Smooth muscle cell (in vitro differentiated cells): ENCODE measurements around the gene FAM168B. TPM values are rescaled to one million over a fixed set of nuclear protein-coding genes. Genes with fewer than 3 reads are reported as not detected.
"Not testable (repeated sequence)": the region's sequence is repeated elsewhere in the genome, so short reads cannot be mapped to it uniquely, and the experiment has no call there.

Experiments used
- DNase-seq: peaks from one replicate; lab custom pipeline; 2025; ENCODE audit not compliant: unreplicated experiment; lab: John Stamatoyannopoulos, UW
- H2AFZ ChIP-seq: fragments of 200-600 bp; sonication (generic); 2 replicates; pipeline ENCODE4 v1.6.0; 2016; ENCODE audit warnings: antibody characterized with exemption, low read depth, mild to moderate bottlenecking
- H3F3A ChIP-seq: fragments of 200-600 bp; sonication (generic); 2 replicates; pipeline ENCODE4 v1.6.0; 2017; ENCODE audit warnings: antibody characterized with exemption, low read depth
- H3K27ac ChIP-seq: fragments of 200-600 bp; sonication (generic); 2 replicates; pipeline ENCODE4 v1.5.1; 2016; ENCODE audit warnings: low read depth, mild to moderate bottlenecking
- H3K27me3 ChIP-seq: fragments of 200-600 bp; sonication (generic); 2 replicates; pipeline ENCODE4 v1.6.1; 2016; ENCODE audit warnings: low read depth, mild to moderate bottlenecking
- H3K36me3 ChIP-seq: fragments of 200-600 bp; sonication (generic); 2 replicates; pipeline ENCODE4 v1.5.1; 2016; ENCODE audit warnings: low read depth
- H3K4me1 ChIP-seq: fragments of 200-600 bp; sonication (generic); 2 replicates; pipeline ENCODE4 v1.5.1; 2016; ENCODE audit warnings: low read depth
- H3K4me2 ChIP-seq: fragments of 200-600 bp; sonication (generic); 2 replicates; pipeline ENCODE4 v1.6.0; 2016; ENCODE audit warnings: mild to moderate bottlenecking
- H3K4me3 ChIP-seq: fragments of 200-600 bp; sonication (generic); 2 replicates; pipeline ENCODE4 v1.5.1; 2016; ENCODE audit warnings: mild to moderate bottlenecking
- H3K79me2 ChIP-seq: fragments of 200-600 bp; sonication (generic); 2 replicates; pipeline ENCODE4 v1.6.0; 2016; ENCODE audit warnings: low read depth, mild to moderate bottlenecking
- H3K9ac ChIP-seq: fragments of 200-600 bp; sonication (generic); 2 replicates; pipeline ENCODE4 v1.6.0; 2016; ENCODE audit warnings: low read depth
- H3K9me3 ChIP-seq: fragments of 200-600 bp; sonication (generic); replicated peaks from 2 replicates; pipeline ENCODE4 v1.5.1; 2016; ENCODE audit warnings: low read depth
- H4K20me1 ChIP-seq: fragments of 200-600 bp; sonication (generic); 2 replicates; pipeline ENCODE4 v1.6.0; 2016; ENCODE audit warnings: low read depth
- CTCF ChIP-seq: fragments of 200-600 bp; sonication (generic); IDR thresholded peaks from 2 replicates; pipeline ENCODE4 v1.5.1; 2017; ENCODE audit warnings: borderline replicate concordance, mild to moderate bottlenecking, antibody characterized with exemption; ENCODE audit not compliant: insufficient read depth, poor library complexity, severe bottlenecking
- WGBS: methylation state at CpG from one replicate; pipeline ENCODE4 v1.1.7; 2016; ENCODE audit warnings: low lambda C conversion rate; 5-methylcytosine and 5-hydroxymethylcytosine counted together
- polyA plus RNA-seq: library from polyadenylated mRNA; unstranded; fragments of >200 nt; fragmentation: Nextera tagmentation; extraction: Ambion mirVana; gene quantifications from 2 replicates; pipeline ENCODE4 v1.2.1, GENCODE V29; 2016
- total RNA-seq: library from RNA; depleted of rRNA; stranded (reverse); fragments of >200 nt; gene quantifications from 2 replicates; pipeline ENCODE4 v1.2.3, GENCODE V29; 2014

Gene FAM168B
- total and polyA plus RNA-seq, 2 experiments from 2014 or later, result 46.6 to 113 TPM

- TF ChIP-seq CTCF, result no peak
- WGBS, result 56% methylated on average over 4 of the region's 4 CpGs
- H3F3A ChIP-seq, result peaks cover 36% of the 10 kb centered on the region
- no peaks in the 10 kb centered on the region for H3K27me3 ChIP-seq
- H3K79me2 ChIP-seq, result peaks cover 91% of the 10 kb centered on the region
- H3K4me3 ChIP-seq, result no peak overlapping the region
- DNase-seq, result no peak
- H3K9ac ChIP-seq, result no peak overlapping the region
- H3K27ac ChIP-seq, result peak overlapping the region; percentile 53
- no peak overlapping the region for H2AFZ ChIP-seq
- no peaks in the 10 kb centered on the region for H3K36me3 ChIP-seq
- H4K20me1 ChIP-seq, result peaks cover 100% of the 10 kb centered on the region
- peak overlapping the region; percentile 28 for H3K4me2 ChIP-seq
- no peaks in the 10 kb centered on the region for H3K9me3 ChIP-seq
- peaks cover 14% of the 10 kb centered on the region for H3K4me1 ChIP-seq
Measured at GRCh38 chr2:131081190-131081589, 12.1 kb downstream of the FAM168B start.

- H3K4me2 ChIP-seq, H3K36me3 ChIP-seq, DNase-seq, H3K9me3 ChIP-seq, H3K9ac ChIP-seq, H2AFZ ChIP-seq, H3K4me3 ChIP-seq, H3K27me3 ChIP-seq: not testable (repeated sequence)
- peaks cover 100% of the 10 kb centered on the region for H4K20me1 ChIP-seq
- peaks cover 91% of the 10 kb centered on the region for H3K79me2 ChIP-seq
- peaks cover 36% of the 10 kb centered on the region for H3F3A ChIP-seq
- peaks cover 14% of the 10 kb centered on the region for H3K4me1 ChIP-seq
- peak overlapping the region; percentile 42 for H3K27ac ChIP-seq
- WGBS, result 96% methylated on average over 6 of the region's 6 CpGs
Measured at GRCh38 chr2:131079931-131080330, 13.3 kb downstream of the FAM168B start.

GRCh38 chr2:131077966-131078365, 15.3 kb downstream of the FAM168B start:
- no peak for DNase-seq
- Histone ChIP-seq H3K4me2 (no peak overlapping the region), H4K20me1 (peaks cover 100% of the 10 kb centered on the region), H3K36me3 (no peaks in the 10 kb centered on the region), H3K27ac (peak overlapping the region; percentile 62), H3K79me2 (peaks cover 91% of the 10 kb centered on the region), H2AFZ (no peak overlapping the region), H3K4me1 (peaks cover 14% of the 10 kb centered on the region), H3K9ac (no peak overlapping the region), H3K27me3 (no peaks in the 10 kb centered on the region), H3F3A (peaks cover 34% of the 10 kb centered on the region), H3K4me3 (no peak overlapping the region), H3K9me3 (no peaks in the 10 kb centered on the region)
- TF ChIP-seq CTCF, result no peak
- 87% methylated on average over 3 of the region's 3 CpGs for WGBS

GRCh38 chr2:131077182-131077846, 15.9 kb downstream of the FAM168B start:
- H3K4me2 ChIP-seq, result peak overlapping the region; percentile 45
- H4K20me1 ChIP-seq, result peaks cover 100% of the 10 kb centered on the region
- WGBS, result 84% methylated on average over 11 of the region's 11 CpGs
- no peaks in the 10 kb centered on the region for H3K27me3 ChIP-seq
- H3K4me3 ChIP-seq, result no peak overlapping the region
- H3K27ac ChIP-seq, result peak overlapping the region; percentile 62
- peaks cover 28% of the 10 kb centered on the region for H3F3A ChIP-seq
- H3K4me1 ChIP-seq, result peaks cover 14% of the 10 kb centered on the region
- no peaks in the 10 kb centered on the region for H3K36me3 ChIP-seq
- peaks cover 91% of the 10 kb centered on the region for H3K79me2 ChIP-seq
- TF ChIP-seq CTCF, result no peak
- no peak overlapping the region for H3K9ac ChIP-seq
- no peaks in the 10 kb centered on the region for H3K9me3 ChIP-seq
- H2AFZ ChIP-seq, result no peak overlapping the region
- DNase-seq, result no peak
